Neural progenitor cell (in vitro differentiated cells): ENCODE measurements around the gene OR56A4.

Experiments
- EZH2 ChIP-seq: fragments of 200-600 bp; sonication (generic); IDR thresholded peaks from 2 replicates; pipeline ENCODE4 v1.6.1; 2017; ENCODE audit warnings: antibody characterized with exemption, mild to moderate bottlenecking, moderate library complexity
- EZH2phosphoT487 ChIP-seq: fragments of 200-600 bp; sonication (generic); IDR thresholded peaks from 2 replicates; pipeline ENCODE4 v1.6.1; 2017; ENCODE audit warnings: antibody characterized with exemption
- TF ChIP-seq, protein P1 (sequence below): fragments of 200-600 bp; sonication (generic); IDR thresholded peaks from 2 replicates; pipeline ENCODE4 v1.5.1; 2017; ENCODE audit warnings: antibody characterized with exemption, mild to moderate bottlenecking

DNA sequence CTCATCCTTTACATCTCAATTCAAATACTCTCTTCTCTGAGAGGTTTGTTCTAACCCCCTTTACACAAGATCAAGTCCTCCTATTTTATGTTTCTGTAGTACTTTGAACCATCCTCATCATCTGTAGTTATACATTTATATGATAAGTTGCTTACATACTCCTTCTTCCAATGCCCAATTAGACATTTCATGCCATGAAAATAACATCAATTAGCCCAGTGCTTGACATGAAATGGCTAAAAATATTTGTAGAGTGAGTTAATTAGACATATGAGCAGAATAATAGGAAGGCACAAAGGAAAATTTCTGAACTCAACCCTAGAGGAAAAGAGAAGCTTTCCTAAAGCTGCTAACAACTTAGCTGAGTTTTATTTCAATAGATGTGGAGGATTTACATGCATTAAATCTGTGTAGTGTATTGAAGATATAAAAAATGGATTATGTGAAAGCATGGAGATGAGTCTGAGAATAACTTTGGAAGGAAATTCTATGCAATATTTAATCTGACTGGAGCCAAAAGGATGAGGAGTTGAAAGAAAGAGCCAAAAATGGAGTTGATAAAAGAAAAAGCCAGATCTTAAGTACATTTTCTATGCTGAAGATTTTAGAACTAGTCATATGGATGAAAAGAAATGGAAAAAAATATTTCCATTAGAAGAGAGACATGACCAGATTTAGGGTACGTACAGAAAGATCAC, 24.1 kb upstream of the OR56A4 start, which contains the start of gene OR56A1:
- no peak for TF ChIP-seq EZH2
- TF ChIP-seq, protein P1, sequence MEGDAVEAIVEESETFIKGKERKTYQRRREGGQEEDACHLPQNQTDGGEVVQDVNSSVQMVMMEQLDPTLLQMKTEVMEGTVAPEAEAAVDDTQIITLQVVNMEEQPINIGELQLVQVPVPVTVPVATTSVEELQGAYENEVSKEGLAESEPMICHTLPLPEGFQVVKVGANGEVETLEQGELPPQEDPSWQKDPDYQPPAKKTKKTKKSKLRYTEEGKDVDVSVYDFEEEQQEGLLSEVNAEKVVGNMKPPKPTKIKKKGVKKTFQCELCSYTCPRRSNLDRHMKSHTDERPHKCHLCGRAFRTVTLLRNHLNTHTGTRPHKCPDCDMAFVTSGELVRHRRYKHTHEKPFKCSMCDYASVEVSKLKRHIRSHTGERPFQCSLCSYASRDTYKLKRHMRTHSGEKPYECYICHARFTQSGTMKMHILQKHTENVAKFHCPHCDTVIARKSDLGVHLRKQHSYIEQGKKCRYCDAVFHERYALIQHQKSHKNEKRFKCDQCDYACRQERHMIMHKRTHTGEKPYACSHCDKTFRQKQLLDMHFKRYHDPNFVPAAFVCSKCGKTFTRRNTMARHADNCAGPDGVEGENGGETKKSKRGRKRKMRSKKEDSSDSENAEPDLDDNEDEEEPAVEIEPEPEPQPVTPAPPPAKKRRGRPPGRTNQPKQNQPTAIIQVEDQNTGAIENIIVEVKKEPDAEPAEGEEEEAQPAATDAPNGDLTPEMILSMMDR = no peak
- TF ChIP-seq EZH2phosphoT487 = no peak
